Neural cell (in vitro differentiated cells): Measurements from ENCODE around the gene BRINP2. TPM values are rescaled to one million over a fixed set of nuclear protein-coding genes. Genes with fewer than 3 reads are reported as not detected.

Experiments used
- polyA plus RNA-seq: library from polyadenylated mRNA; depleted of rRNA; stranded (reverse); fragments of >200 nt; gene quantifications from 2 replicates; pipeline ENCODE4 v1.2.3, GENCODE V29; 2014

BRINP2 gene
- polyA plus RNA-seq, 1 donor from 2014 or later = 12.9 TPM

Other genes with a start within 250 kb of the BRINP2 start
- 33.4 and 37.9 TPM in 2 replicates for gene ASTN1, start 6.2 kb upstream of the BRINP2 start, polyA plus RNA-seq